PFSK-1 (cell line): Measurements from ENCODE around the gene PSME2.
A peak's percentile ranks its signal among the peaks of the same experiment; 100 is the strongest.

Experiments
- FOXP2 ChIP-seq: optimal IDR thresholded peaks from 2 replicates; pipeline ENCODE3; 2011; ENCODE audit warnings: borderline replicate concordance, control low read depth, inconsistent platforms; ENCODE audit not compliant: insufficient read depth; ENCODE audit errors: extremely low read length, extremely low read depth
- POLR2AphosphoS5 ChIP-seq: IDR thresholded peaks from 2 replicates; pipeline ENCODE4 v1.6.1; 2012; ENCODE audit warnings: low read depth, mild to moderate bottlenecking, control low read depth, low read length, moderate library complexity
- REST ChIP-seq, 2 experiments: IDR thresholded peaks; 2 replicates each; pipeline versions ENCODE4 v1.6.1 to v1.8.0; 2011 to 2012; ENCODE audit warnings: low read depth in 2 of 2, low read length in 2 of 2, control low read depth in 1 of 2, inconsistent platforms in 1 of 2, mild to moderate bottlenecking in 1 of 2, moderate library complexity in 1 of 2; ENCODE audit not compliant: insufficient read depth in 1 of 2
- SIN3A ChIP-seq: IDR thresholded peaks from 2 replicates; pipeline ENCODE4 v1.6.1; 2012; ENCODE audit warnings: mild to moderate bottlenecking, low read length, moderate library complexity, borderline replicate concordance; ENCODE audit not compliant: insufficient read depth
- TAF1 ChIP-seq: IDR thresholded peaks from 2 replicates; pipeline ENCODE4 v1.6.1; 2012; ENCODE audit warnings: low read length, control low read depth, borderline replicate concordance; ENCODE audit not compliant: insufficient read depth

Gene PSME2

GRCh38 chr14:24146978-24147760 is 759 bp upstream of the PSME2 start, which contains the start of gene RNF31:
TSS of gene RNF31 (plus strand) at chr14:24147498. CDS start at chr14:24147699, 201 bp downstream.
- TF ChIP-seq FOXP2 (no peak), TAF1 (peak; percentile 45; the same call in 1 of the 2 replicates), REST (IDR thresholded peaks at IDR 0.05; ENCODE audit: insufficient read depth in 1 of 2, low read depth in 2 of 2, low read length in 2 of 2) (no peak), POLR2AphosphoS5 (peak; percentile 62; the same call in 1 of the 2 replicates), SIN3A (no peak)

GRCh38 chr14:24145690-24146452 is 539 bp downstream of the PSME2 start:
- TF ChIP-seq FOXP2 = no peak
- no peak for TF ChIP-seq SIN3A
- no peak for TF ChIP-seq TAF1
- TF ChIP-seq POLR2AphosphoS5 = no peak
- TF ChIP-seq REST (IDR thresholded peaks at IDR 0.05; ENCODE audit: insufficient read depth in 1 of 2, low read depth in 2 of 2, low read length in 2 of 2) = no peak

GRCh38 chr14:24145219-24145618 is 1.2 kb downstream of the PSME2 start:
- TF ChIP-seq TAF1 (no peak), FOXP2 (no peak), SIN3A (no peak), REST (IDR thresholded peaks at IDR 0.05; ENCODE audit: insufficient read depth in 1 of 2, low read depth in 2 of 2, low read length in 2 of 2) (no peak), POLR2AphosphoS5 (no peak)

- TF ChIP-seq REST (IDR thresholded peaks at IDR 0.05; ENCODE audit: insufficient read depth in 1 of 2, low read depth in 2 of 2, low read length in 2 of 2) (no peak), FOXP2 (no peak), SIN3A (no peak), TAF1 (no peak), POLR2AphosphoS5 (no peak)
Observed at GRCh38 chr14:24144451-24144850, 2.0 kb downstream of the PSME2 start.
